GM19455 (cell line): ENCODE measurements around the gene PSMD8.
"Not testable (repeated sequence)": the region's sequence is repeated elsewhere in the genome, so short reads cannot be mapped to it uniquely, and the experiment has no call there.

ENCODE experiments used
- ATAC-seq: cut with Tn5 transposase; IDR thresholded peaks from one replicate; pipeline ENCODE4 v1.9.1; 2021; ENCODE audit not compliant: unreplicated experiment

PSMD8 gene

DNA sequence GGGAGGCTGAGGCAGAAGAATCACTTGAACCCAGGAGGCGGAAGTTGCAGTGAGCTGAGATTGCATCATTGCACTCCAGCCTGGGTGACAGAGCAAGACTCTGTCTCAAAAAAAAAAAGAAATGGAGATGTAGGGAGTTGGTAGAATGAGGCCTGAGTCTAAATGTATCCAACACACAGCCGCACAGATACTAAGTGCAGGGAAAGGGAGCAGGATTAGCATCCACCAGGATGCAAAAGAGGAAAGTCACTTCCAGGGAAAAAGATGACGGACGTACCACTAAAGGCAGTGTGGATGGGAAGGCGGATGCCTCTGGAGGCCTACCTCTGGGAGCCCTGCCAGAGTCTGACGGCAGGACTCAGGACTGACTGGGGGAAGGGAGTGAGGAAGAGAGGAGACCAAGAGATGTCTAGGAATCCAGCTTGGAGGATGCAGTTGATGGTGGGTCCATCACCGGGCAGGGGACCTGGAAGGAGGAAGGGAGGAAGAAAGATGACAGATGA lies 35.3 kb downstream of the PSMD8 start:
- ATAC-seq, result no peak

DNA sequence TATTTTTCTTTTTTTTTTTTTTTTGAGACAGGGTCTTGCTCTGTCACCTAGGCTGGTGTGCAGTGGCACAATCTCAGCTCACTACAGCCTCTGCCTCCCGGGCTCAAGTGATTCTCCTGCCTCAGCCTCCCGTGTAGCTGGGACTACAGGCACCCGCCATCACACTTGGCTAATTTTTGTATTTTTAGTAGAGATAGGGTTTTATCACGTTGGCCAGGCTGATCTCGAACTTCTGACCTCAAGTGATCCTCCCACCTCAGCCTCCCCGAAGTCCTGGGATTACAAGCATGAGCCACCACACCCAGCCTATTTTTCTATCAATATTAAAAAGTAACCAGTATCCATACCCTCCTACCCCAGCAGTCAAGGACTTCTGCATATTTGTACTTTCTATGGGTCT lies 36.0 kb downstream of the PSMD8 start:
- ATAC-seq, result not testable (repeated sequence)

DNA sequence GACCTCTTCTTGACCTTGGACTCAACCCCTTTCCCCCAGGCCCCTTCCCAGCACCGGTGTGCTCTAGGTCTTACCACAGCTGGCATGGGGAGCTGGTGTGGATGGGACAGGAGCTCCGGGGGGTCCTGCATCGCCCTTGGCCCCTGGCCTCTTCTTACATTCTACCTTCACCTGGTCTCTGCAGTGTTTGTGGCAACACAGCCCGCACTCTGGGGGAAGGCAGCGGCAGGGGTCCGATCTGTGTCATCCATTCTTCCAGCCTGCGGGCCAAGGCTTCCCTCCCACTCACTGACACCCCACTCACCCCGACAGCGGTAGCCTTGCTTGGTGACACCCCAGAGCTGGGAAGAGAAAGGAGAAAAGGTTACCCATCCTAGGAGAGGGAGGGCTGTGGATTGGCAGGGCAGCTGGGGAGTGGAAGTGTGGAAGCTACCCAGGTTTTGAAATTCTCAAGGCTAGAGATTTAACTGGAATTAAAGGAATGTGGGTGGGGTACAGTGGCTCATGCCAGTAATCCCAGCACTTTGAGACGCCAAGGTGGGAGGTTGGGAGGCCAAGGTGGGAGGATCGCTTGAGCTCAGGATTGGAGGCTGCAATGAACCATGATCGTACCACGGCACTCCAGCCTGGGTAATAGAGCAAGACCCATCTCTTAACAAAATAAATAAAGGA lies 36.8 kb downstream of the PSMD8 start:
- ATAC-seq, result no peak

DNA sequence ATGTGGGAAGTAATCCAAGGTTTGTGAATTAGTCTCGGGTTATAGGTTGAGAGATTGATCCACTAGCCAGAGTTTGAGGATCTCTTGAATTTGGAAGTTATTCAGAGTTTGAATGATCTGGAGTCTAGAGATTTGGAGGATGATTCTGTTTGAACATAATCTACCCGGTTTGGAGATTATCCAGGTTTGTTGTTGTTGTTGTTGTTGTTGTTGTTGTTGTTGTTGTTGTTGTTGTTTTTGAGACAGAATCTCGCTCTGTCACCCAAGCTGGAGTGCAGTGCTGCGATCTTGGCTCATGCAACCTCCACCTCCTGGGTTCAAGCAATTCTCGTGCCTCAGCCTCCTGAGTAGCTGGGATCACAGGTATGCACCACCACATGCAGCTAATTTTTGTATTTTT lies 37.5 kb downstream of the PSMD8 start:
- ATAC-seq, result not testable (repeated sequence)

DNA sequence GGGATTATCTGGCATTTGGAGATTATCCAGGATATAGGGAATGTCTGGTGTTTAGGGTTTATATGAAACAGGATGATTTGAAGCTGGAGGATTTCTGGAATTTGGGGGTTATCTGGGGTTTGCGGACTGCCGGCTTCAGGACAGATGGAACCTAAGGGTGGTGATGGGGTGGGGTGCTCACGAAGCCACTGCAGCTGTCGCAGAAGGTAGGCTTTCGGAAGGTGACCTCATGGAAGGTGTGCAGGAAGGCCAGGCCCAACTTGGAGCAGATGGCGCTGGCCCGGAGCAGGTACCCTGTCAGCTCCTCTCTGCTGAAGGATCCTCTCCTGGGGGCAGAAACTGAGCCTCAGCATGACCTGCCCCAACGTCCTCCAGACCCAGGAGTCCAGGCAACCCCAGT lies 38.1 kb downstream of the PSMD8 start:
- ATAC-seq, result no peak

DNA sequence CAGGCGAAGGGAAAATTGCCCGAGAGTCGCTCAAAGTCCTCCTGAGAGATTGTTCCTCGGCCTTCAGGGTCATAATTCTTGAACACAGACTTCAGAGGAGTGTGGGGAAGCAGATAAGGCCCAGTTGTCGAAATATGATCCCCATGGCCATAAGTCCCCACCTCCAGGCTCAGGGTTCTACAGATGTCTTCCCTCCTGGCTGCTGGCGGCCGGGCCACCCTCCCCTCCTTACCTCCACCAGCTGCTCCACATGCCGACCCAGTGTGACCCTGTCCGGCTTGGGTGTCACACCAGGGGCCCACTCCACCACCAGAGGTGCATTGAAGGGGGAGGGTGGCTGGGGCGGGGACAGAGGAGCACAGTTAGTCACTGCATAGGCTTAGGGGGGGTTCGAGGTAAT lies 38.6 kb downstream of the PSMD8 start:
- ATAC-seq, result no peak

DNA sequence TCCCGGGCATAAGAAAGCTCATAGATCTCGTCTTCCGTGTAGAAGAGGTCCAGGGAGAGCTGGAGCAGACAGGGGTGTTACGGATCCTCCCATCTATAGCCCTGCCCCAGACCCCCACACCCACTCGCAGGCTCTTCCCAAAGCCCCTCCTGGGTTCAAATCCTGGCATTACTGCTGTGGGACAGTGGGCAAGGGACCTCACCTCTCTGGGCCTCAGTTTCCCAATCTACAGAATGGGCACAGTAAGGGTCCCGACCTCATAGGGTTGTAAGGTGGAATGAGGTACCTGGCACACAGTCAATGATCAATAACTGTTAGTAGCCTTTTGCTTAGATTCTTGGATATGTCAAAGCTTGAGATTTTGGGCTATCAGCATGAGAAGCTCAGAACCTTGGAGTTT lies 39.0 kb downstream of the PSMD8 start:
- ATAC-seq, result no peak

DNA sequence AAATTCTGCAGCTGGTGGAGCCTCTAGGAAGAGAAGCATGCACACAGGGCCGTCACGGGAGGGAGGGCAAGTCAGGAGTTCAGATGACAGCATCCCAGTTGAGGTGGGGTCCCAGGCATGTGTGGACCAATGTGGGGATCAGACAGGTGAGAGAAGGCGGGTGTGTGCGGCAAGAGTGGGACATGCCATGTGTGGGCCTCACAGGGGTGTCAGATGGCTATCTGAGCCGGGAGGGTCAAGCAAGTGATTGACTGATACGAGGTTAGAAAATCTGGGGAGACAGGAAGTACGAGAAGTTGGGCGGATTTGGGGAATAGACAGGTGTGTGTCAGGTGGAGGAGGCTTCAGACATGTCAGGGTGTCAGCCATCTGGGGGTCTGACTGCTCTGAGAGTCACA lies 42.8 kb downstream of the PSMD8 start:
- ATAC-seq, result no peak

DNA sequence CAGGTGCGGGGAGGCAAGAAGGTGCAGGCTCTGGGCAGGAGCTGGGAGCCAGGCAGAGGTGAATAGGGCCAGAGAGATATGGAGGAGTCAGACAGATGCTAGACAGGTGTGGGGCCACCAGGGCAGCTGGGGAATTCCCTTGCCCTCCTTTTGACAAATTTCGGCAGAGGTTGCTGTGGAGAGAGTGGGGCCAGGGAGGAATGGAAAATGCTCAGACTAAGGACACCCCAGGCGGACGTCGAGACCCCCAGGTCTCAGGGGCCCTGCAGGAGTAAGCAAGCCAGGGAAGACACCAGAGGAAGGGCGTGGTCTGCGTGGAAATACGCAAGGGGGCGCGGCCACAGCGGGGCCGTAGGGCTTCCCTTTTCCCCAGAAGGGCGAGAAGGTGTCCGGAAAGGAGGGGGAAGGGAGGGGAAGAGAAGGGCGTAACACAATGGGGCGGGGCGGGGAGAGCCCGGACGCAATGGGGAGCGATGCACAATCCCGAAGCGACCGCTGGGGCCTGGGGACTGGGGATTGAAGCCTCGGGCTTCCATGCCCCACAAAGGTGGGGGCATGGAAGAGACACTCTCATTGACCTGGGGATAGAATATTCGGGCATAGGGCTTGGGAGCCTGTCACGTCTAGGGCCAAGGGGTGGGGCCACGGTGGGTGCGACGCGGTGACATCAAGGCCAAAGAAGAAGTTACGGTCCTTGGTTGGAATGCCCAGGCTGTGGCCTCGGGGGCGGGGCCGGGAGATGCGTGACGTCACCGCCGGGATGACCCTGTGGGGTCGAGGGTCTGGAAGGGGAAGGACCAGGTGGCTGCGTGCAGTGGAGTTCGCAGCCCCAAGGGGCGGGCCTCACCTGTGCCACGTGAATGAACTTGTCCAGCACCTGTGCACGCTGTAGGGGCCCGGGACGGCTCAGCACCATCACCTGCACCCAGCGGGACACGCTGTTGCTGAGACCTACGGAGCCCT lies 43.5 kb downstream of the PSMD8 start:
- no peak for ATAC-seq

DNA sequence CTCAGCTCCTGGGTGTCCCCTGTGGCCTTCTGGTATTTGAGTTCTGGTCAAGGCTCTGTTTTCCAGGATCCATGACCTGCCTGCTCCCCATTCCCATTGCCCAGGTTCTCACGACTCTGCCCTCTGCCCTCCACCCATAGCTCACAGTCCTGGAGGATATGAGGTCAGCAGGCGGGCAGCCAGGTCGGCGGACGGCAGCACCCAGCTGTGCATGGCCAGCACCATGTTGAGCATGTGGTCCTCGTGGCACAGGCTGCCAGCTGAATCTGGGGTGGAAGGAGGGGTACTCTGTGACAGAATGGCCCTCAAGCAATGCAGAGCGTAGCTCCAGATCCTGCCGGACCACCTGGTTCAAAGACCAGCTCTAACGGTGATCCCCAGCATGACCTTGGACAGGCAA lies 46.6 kb downstream of the PSMD8 start:
- no peak for ATAC-seq

DNA sequence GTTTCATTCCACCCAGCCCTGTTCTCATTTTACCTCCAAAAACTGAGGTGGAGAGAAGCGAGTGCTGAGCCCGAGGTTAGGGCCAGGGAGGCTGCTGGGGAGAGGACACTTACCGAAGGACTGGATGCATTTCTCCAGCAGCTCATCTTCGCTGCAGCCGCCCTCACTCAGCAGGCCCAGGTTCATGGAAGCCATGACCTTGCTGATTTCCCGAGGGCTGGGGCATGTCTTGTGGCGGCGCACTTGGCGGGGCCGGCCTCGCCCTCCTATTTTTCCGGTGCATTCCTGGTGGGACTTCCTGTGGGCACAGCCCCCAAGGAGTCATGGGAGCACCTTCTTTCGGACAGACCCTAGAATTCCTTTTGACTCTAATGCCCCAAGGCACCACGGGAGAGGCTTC lies 47.5 kb downstream of the PSMD8 start:
- ATAC-seq, result no peak

DNA sequence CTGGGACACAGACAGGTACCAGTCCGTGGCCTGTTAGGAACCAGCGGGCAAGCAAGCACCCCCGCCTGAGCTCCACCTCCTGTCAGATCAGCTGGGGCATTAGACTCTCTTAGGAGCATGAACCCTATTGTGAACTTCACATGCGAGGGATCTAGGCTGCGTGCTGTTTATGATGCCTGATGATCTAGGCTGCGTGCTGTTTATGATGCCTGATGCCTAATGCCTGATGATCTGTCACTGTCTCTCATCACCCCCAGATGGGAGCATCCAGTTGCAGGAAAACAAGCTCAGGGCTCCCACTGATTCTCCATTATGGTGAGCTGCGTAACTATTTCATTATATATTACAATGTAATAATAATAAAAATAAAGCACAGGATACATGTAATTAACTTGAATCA lies 48.1 kb downstream of the PSMD8 start:
- ATAC-seq, result no peak

DNA sequence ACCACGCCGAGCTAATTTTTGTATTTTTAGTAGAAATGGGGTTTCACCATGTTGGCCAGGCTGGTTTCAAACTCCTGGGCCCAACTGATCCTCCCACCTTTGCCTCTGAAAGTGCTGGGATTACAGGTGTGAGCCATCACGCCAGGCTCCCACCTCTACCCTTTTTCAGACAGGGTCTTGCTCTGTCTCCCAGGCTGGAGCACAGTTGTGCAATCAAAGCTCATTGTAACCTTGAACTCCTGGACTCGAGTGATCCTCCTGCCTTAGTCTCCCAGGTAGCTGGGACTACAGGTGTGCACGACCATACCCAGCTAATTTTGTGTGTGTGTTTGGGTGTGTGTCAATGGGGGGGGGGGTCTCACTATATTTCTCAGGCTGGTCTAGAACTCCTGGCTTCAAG lies 49.9 kb downstream of the PSMD8 start:
- no peak for ATAC-seq

DNA sequence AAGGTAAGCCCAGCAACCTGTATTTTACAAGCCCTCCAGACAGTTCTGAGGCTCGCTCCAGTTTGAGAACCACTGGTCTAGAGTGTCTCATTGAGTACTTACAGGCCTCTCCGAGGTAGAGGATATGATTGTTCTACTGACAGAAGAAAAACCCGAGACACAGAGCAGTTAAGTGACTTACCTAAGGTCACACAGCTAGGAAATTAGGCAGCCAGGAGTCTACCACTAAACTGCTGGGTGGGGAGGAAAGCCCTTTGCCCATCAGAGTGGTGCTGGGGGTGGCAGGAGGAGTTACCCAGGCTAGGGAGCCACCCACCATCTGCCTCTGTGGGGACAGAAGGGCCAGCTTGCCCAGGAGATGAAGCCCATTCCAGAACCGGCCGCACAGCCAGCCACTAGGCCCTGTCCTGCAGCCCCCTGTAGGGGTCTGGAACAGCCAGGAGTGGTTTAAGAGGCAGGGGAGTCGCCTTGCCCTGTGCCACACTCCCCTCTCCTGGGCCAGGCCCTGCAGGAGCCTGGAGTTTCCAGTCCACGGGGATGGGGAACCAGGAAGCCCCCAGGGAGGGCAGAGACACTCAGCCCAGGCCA lies 50.9 kb downstream of the PSMD8 start:
- ATAC-seq, result no peak

DNA sequence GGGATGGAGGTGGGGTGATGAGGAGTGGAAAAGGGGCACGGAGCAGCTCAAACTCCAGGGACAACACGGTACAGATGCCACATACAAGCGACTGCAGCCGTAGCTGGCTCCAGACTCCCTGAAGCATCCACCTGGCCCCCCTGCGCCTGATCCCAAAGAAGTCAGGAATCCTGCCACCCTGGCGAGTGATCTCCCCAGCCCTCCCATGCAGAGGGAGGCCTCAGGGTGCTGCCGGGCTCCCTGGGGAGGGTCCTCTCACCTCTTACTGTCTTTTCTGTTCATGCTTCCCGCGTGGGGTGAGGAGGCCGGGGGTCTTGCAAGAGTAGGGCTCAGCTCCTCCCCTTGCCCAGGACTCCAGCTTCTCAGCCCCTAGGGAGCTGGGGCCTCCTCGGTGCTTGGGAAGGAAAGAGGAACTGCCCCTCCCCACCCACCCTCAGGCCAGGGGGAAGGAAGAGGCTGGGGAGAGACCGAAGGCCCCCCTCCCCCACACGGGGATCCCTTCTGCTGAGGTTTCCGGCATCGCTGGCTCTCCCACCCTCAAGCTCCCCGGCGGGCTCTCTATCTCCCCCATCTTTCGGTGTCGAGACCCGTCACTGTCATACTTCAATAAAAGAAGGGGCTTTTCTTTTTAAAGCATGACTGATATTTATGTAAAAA lies 51.6 kb downstream of the PSMD8 start, which contains the start of gene RASGRP4:
TSS of gene RASGRP4 (minus strand) at position 410 of the 657 bp plus-strand sequence. CDS start at position 282, 128 bp downstream.
- no peak for ATAC-seq

DNA sequence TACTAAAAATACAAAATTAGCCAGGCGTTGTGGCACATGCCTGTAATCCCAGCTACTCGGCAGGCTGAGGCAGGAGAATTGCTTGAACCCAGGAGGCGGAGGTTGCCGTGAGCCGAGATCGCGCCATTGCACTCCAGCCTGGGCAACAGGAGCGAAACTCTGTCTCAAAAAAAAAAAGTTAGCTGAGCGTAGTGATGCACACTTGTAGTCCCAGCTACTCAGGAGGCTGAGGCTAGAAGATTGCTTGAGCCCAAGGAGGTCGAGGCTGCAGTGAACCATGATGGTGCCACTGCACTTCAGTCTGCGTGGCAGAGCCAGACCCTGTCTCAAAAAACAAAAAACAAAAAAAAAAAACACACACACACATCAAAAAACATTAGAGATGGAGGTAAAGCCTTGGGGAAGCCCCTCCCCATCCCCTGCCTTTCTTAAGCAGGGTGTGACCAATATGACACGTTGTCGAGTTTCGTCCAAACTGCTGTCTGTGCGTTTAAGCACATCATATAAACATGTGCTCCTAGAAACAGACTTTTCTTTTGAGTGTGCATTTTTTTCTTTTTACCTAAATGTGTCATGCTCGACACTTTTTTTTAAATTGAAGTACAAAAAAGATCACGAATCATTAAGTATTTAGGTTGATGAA lies 52.8 kb downstream of the PSMD8 start:
- not testable (repeated sequence) for ATAC-seq

DNA sequence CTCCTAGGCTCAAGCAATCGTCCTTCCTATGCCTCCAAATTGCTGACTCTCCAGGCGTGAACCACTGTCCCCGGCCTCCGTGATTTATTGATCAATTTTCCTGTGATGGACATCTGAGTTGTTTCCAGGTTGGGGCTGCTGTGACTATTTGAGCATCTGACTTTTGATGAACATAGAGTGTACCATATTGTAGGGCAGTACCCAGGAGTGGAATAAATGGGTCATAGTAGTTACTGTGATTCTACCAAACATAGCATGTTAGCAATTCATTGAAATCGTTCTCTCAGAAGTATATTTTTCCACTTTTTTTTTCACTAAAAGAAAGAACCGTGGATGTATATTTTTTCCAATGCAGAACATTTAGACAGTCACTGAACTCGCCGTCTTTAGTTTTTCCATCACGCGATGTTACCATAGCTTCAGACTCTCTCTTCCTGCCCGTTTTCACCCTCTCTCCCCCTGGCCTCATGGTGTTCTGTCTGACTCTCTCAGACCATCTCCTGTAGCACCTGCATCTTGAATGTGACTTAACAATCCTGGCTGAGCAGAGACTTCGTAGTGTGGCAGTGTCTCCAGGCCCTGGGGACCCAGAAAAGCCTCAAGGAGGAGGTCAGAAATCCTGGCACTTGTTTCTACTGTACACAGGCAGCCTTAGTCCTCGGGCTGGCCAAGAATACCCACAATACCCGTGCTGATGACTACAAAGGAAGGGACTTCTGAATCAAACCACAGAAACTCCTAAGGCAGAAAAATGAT lies 54.9 kb downstream of the PSMD8 start:
- no peak for ATAC-seq

DNA sequence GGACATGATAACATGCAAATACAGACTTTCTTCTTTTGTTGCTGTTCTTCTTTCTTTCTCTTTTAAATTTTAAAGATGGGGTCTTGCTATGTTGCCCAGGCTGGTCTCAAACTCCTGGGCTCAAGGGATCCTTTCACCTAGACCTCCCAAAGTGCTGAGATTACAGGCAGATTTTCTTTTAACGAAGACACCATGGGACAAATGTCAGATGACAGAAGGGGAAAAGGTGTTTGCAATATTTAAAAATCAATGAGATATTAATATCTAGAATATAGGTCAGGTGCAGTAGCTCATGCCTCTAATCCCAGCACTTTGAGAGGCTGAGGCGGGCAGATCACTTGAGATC lies 55.4 kb downstream of the PSMD8 start:
- no peak for ATAC-seq

DNA sequence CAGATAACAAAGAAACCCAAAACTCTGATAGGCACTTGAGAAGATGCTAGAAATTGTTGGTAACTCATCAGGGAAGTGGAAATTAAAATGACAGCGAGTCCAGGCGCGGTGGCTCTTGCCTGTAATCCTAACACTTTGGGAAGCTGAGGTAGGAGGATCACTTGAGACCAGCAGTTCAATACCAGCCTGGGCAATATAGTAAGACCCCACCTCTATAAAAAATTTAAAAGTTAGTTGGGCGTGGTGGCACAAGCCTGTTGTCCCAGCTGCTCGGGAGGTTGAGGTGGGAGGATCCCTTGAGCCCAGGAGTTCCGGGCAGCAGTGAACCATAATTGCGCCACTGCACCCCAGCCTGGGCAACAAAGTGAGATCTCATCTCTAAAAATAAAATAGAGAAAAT lies 56.6 kb downstream of the PSMD8 start:
- ATAC-seq, result no peak

DNA sequence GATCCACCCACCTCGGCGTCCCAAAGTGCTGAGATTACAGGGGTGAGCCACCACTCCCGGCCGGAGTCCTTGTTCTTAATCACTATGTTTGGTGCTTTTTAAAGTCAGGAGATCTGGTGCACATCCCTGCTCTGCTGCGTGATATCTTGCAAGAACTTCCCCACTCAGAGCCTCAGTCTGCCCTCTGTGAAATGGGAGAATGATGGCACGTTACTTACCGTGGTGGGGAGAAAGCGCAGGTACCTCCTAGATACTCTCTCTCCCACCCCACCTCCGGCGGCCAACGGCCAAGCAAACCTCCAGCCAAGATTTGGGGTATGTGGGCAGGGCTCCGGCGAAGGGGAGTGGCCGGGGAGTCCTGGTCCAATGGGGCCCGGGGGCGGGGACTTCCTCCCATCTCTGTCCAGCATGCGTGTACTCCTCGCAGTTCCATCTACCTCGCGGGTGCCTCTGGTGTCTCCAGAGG lies 58.9 kb downstream of the PSMD8 start, which contains the start of gene RYR1:
TSS of gene RYR1 (plus strand) at position 424 of the 466 bp plus-strand sequence. CDS start 139 bp downstream, outside the sequence.
- ATAC-seq, result no peak
